ENCODE results near the gene CENPA.
A peak's percentile ranks its signal among the peaks of the same experiment; 100 is the strongest.
"Not testable (repeated sequence)": the region's sequence is repeated elsewhere in the genome, so short reads cannot be mapped to it uniquely, and the experiment has no call there.

CENPA gene

DNA sequence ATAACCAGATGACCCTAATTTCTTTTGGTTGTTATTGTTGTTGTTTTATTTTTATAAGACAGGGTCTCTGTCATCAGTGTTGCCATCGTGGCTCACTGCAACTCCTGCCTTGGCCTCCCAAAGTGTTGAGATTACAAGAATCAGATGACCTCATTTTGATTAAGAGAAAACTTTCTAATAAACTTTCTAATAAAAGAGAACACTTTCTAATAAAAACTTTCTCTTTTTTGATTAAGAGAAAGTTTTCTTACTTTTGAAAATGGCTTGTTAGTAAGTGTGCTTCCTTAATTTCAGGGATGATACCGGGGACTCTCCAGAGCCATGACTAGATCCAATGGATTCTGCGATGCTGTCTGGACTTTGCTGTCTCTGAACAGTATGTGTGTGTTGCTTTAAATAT is 7.7 kb downstream of the CENPA start:
- DNase-seq = no peak

DNA sequence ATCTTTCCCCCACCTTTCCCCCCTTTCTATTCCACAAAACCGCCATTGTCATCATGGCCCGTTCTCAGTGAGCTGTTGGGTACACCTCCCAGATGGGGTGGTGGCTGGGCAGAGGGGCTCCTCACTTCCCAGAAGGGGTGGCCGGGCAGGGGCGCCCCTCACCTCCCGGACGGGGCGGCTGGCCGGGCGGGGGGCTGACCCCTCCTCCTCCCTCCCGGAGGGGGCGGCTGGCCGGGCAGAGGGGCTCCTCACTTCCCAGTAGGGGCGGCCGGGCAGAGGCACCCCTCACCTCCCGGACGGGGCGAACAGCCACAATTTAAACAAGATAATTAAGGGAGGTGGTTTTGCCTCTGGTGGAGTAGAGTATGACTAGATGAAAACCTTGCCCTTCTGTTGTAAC is 9.3 kb downstream of the CENPA start:
- DNase-seq = not testable (repeated sequence)

- no peak for DNase-seq
Measured at GRCh38 chr2:26801328-26801727, 15.5 kb downstream of the CENPA start.

DNA sequence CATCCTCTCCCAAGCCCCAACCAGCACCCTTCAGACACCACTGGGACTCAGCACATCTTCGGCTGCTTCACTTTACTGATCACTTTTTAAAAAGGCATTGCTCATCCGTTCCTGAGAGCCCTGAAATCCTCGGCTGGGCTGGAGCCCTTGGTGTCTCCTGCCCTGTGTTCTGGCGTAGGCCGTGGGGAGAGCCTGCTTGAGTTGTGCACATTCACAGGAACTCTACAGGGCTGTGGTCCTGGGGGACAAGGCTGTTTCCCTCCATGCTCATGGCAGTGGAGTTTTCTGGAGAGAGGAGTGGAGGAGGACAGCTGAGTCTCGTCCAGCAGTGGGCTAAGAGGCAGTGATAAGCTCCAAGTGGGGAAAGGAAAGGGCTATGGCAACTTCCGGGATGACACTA is 15.9 kb downstream of the CENPA start:
- DNase-seq = no peak

DNA sequence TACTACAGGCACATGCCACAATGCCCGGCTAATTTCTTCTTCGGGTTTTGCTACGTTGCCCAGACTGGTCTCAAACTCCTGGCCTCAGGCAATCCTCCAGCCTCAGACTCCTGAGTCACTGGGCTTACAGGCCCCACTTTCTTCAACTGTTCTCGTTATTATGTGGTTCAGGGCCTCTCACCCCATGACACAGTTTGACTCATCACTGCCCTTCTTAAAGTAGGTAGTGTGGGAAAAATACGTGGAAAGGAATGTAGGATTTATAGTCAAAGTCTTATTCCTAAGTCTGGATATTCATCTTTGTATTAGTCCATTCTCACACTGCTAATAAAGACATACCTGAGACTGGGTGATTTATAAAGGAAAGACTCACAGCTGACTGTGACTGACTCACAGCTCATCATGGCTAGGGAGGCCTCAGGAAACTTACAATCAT is 19.4 kb downstream of the CENPA start:
- DNase-seq = no peak

- DNase-seq = peak in 2 of 14 donors; percentile 14 to 59
Measured at GRCh38 chr2:26807788-26808460, 22.1 kb downstream of the CENPA start.

DNA sequence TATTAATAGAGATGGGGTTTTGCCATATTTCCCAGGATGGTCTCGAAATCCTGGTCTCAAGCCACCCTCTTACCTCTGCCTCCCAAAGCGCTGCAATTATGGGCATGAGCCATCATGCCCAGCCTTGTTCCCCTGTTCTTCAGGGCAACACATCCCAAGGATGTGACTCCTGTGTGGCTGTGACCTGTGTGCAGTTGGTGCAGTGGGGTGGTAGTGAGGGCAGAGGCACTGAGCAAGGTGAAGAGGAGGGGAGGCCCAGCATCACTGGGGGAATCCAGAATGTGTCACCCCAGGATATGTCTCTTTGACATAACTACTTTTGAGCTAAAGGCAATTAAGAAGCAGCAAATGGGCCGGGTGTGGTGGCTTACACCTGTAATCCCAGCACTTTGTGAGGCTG is 23.4 kb downstream of the CENPA start:
- no peak for DNase-seq

- DNase-seq = peak in 3 of 14 donors; percentile 12 to 29 (median 19)
Measured at GRCh38 chr2:26809876-26810577, 24.2 kb downstream of the CENPA start.

DNA sequence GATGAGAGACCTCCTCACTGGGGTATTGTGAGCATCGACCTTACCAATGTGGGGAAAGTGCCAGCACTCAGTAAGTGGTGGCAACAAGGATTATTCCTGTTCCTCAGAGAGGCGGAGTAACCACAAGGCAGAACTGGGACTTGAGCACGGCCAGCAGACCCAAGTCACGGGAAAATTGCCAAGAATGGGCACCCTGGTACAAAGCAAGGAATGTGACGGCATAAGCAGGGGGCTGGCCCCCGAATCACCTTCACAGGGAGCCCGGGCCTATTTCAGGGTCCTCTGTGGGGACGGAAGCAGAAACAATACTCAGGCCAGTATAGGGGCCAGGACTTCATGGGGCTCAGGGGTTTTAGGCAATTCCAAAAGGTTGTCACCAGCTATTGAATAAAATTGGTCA is 25.4 kb downstream of the CENPA start:
- no peak for DNase-seq

DNA sequence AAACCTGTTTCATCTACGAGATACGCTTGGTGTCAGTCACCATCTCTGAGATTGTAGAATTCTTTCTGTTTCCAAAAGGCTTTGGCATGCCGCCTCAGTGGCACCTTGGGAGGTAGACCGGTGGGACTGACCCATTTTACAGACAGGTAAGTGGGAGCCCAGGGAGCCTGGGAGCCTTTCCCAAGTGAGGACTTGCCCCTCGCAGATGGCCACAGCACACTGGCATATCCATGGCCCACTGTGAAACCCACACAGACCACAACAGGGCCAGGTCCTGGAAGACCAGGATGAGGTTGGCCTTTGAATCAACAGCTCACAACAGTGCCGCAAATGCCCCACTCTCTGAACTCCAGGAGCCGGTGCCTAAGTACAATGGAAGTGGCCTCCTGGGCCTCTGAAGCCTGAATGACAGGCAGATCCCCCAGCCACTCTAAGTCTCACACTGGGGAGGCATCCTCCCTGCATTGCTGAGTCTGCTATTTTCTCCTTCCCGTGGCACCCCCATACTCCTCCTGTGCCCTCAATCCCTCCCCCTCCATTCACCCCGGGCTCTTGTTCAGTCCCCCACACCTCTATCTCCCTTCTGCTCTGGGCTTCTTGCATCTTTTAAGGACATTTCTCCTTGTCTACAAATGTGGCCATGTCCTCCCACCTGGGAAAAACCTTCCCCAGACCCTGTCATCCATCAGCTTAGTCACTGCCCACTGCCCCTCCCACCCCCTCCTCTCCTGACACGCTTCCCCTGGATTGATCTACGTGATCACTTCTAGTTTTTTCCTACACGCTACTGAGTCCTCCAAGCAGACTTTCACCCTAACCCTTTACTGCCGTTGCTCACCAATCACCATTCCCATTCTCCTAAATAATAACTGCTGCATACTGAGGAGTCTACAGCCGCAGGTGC is 26.2 kb downstream of the CENPA start:
- DNase-seq = no peak

DNA sequence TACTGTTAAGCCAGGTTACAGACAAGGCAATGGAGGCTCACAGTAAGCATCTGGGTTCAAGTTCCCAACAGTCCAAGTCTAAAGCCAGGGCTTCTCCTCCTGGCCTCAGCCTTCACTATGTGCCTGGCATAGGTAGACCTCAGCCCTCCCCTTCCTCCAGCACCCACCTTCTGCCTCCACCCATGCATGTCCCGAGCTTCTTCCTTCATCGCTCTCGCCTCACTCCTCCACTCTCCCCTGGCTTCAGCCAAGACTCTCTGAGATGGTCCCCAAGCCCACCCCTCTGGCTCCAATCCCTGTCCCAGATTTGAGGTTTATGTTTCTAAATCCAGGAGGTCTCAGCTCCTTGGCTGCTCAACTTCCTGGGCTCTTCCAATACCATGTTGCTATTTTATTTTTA is 26.9 kb downstream of the CENPA start:
- no peak for DNase-seq

GRCh38 chr2:26814072-26814765 is 28.4 kb downstream of the CENPA start:
- DNase-seq = not testable (repeated sequence)

DNA sequence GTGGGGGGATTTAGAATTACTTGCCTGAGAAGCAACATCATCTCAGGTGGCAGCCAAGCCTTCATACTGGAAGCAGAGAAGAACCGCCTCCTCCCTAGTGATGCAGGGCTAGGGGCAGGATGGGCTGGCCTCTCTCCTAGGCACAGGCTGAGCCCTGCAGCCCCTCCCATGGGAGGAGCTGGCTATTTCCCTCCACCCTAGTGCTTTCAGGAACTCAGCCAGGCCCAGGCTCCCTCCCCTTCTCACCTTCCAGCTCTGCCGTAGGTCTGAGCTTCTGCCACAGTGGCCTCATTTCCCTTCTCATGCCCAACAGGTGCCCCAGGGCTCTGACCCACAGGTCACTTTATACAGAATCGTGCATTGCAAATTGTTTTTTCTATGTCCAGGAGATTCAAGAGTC is 31.0 kb downstream of the CENPA start:
- no peak for DNase-seq

DNA sequence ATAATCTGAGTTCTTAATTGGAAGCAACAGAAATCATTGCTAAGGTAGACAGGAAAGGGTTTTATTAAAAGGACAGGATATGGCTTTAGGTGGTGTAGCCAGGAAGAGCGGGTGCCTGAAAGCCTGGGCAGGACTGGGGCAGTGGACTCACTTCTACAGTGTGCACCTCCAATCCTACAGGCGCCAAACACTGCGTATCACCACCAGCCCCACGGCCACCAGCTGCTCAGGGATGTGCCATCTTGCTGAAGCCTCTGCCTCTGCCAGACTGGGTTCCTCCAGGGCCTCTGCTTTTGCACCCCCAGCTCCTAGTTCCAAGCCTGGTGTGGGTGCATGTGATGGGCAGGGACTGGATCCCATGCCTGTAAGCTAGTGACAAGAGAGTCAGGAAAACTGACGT is 32.4 kb downstream of the CENPA start:
- no peak for DNase-seq

DNA sequence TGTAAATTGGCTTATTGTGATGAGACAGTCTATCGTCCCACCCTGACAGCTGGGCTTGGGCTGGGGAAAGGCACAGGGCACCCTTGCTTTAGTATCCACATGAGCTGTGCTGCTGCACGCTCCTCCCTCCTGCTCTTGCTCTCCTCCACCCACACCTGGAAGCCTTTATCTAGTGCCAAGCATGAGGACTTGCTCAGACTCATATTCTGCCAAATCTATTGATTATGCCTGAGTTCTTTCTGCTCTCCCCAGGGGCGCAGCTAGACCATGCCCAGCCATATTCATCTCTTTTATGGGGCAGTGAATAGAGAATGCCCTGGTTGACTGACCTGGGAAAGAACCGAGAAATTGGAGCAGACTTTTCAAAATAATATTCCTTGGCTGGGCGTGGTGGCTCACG is 33.1 kb downstream of the CENPA start:
- DNase-seq = no peak

GRCh38 chr2:26820932-26821331 is 35.1 kb downstream of the CENPA start:
- DNase-seq = no peak

DNA sequence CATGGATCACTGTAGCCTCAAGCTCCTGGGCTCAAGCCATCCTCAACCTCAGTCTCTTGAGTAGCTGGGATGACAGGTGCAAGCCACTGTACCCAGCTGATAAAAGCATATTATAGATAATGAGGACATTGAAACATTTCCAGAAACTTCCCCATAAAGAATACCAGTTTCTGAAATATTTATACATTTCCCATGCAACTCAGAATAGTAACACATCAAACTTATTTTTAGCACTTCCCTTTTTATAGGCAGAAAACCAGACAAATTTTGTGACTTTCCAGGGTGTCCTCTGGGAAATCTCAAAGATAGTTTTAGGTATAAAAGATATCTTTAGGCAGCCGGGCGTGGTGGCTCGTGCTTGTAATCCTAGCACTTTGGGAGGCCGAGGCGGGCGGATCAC is 37.0 kb downstream of the CENPA start:
- no peak for DNase-seq

DNA sequence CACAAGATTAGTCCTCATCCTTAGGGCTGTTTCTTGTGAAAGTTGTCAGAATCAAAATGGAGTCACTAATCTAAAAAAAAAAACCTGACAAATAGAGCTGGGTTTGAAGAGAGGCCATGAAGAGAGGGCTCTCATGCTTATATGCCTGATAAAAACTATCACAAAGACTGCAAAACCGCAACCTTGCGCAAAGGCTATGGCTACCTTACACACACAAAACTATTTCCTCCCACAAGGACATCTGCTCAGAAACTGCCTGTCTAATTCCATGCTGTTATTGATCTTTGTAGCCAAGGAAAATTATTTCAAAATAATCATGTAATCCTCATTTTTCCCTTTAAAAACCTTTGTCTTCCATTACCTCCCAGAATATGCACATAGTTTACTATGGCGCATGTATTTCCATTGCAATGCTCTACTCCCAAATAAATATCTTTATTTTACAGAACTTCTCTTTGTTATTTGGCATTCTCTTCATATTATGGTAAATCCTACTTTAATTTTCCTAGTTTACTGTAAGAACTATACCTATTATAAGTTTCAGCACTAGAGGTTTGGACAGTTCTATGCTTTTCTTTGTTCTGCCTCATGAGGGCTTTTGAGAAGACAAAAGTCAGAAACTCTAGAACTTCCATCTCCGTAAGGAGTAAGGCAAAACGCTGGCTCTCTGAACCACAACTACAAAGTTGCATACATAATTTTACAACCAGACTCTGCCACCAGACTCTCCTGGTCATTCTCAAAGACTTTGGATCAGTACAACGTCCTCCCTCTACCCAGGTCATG is 52.5 kb downstream of the CENPA start:
- no peak for DNase-seq

DNA sequence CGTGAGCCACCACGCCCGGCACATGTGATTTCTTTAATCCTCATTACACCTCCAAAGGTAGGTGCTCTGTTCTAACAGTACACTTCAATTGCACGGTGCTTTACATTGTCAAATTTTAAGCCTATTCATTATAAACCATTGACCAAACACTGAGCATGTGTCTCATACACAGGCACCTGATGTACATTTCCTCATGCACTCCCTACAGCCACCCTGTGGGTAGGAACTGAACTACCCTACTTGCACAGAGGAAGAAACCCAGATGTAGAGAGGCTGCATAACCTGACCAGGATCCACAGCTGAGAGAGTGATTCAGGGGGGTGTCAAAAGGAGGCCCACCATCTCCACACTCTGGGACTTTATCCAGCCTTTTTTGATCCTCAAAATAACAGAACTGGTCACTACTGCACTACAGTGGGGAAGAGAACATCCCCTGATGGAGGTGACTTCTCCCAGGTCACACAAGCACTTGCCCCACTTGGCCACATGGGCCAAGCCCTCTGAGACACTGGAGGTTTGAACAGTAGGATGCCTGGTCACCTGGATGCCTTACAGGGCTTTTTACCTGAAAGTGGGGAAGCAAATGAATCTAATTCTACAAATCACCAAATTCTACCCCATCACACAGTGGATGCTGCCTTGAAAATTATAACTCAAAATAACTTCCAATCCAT is 55.2 kb downstream of the CENPA start:
- DNase-seq = no peak

- no peak for DNase-seq
Measured at GRCh38 chr2:26843041-26843440, 57.2 kb downstream of the CENPA start.
